Neutrophil (primary cell): ENCODE measurements around the gene KIFC3.

ENCODE experiments used
- H3K27ac ChIP-seq: fragments of 200-600 bp; sonication (generic); 2 replicates; pipeline ENCODE4 v1.5.1; 2016; ENCODE audit warnings: mild to moderate bottlenecking, moderate library complexity
- H3K27me3 ChIP-seq: fragments of 200-600 bp; sonication (generic); 2 replicates; pipeline ENCODE4 v1.6.0; 2016; ENCODE audit warnings: mild to moderate bottlenecking
- H3K36me3 ChIP-seq: fragments of 200-600 bp; sonication (generic); 2 replicates; pipeline ENCODE4 v1.5.1; 2017
- H3K4me1 ChIP-seq, 2 experiments: fragments of 200-600 bp in 1 of 2; sonication (generic) in 1 of 2; 1 replicate in 1 of 2; 2 replicates in 1 of 2; pipeline versions ENCODE4 v1.5.1 to v1.6.1; 2013 to 2016; ENCODE audit warnings: low read depth in 1 of 2, low read length in 1 of 2, mild to moderate bottlenecking in 1 of 2, moderate library complexity in 1 of 2; ENCODE audit not compliant: control insufficient read depth in 1 of 2, insufficient read depth in 1 of 2
- H3K4me3 ChIP-seq, 2 experiments: fragments of 200-600 bp in 1 of 2; sonication (generic) in 1 of 2; 1 replicate in 1 of 2; 2 replicates in 1 of 2; pipeline ENCODE4 v1.5.1; 2013 to 2016; ENCODE audit warnings: low read depth in 1 of 2, low read length in 1 of 2, mild to moderate bottlenecking in 1 of 2, moderate library complexity in 1 of 2
- H3K9me3 ChIP-seq: fragments of 200-600 bp; sonication (generic); 2 replicates; pipeline ENCODE4 v1.5.1; 2016
- CTCF ChIP-seq: fragments of 200-600 bp; sonication (generic); IDR thresholded peaks from 2 replicates; pipeline ENCODE4 v1.5.1; 2016; ENCODE audit warnings: antibody characterized with exemption

The KIFC3 gene

GRCh38 chr16:57803134-57803990 lies 1.1 kb upstream of the KIFC3 start:
- Histone ChIP-seq H3K9me3 (no peaks in the 10 kb centered on the region), H3K36me3 (no peaks in the 10 kb centered on the region), H3K27ac (no peak overlapping the region), H3K27me3 (peaks cover 91% of the 10 kb centered on the region), H3K4me1 (peaks cover 33 to 38% of the 10 kb centered on the region in 2 experiments), H3K4me3 (no peak overlapping the region)
- TF ChIP-seq CTCF = no peak

GRCh38 chr16:57801809-57802340 lies 416 bp downstream of the KIFC3 start:
- Histone ChIP-seq H3K27ac (no peak overlapping the region), H3K4me3 (peak overlapping the region in 1 of 2 experiments; percentile 32), H3K27me3 (peaks cover 98% of the 10 kb centered on the region), H3K9me3 (no peaks in the 10 kb centered on the region), H3K36me3 (no peaks in the 10 kb centered on the region), H3K4me1 (peaks cover 26 to 28% of the 10 kb centered on the region in 2 experiments)
- no peak for TF ChIP-seq CTCF

- peaks cover 92% of the 10 kb centered on the region for H3K27me3 ChIP-seq
- H3K4me3 ChIP-seq = no peak overlapping the region
- no peak for TF ChIP-seq CTCF
- no peaks in the 10 kb centered on the region for H3K36me3 ChIP-seq
- no peaks in the 10 kb centered on the region for H3K9me3 ChIP-seq
- H3K27ac ChIP-seq = no peak overlapping the region
- H3K4me1 ChIP-seq = peaks cover 26 to 28% of the 10 kb centered on the region in 2 experiments
Observed at GRCh38 chr16:57801098-57801808, 1.0 kb downstream of the KIFC3 start.

- peaks cover 26 to 28% of the 10 kb centered on the region in 2 experiments for H3K4me1 ChIP-seq
- H3K36me3 ChIP-seq = no peaks in the 10 kb centered on the region
- no peak overlapping the region for H3K4me3 ChIP-seq
- H3K27ac ChIP-seq = no peak overlapping the region
- TF ChIP-seq CTCF = no peak
- H3K9me3 ChIP-seq = no peaks in the 10 kb centered on the region
- peaks cover 85% of the 10 kb centered on the region for H3K27me3 ChIP-seq
Observed at GRCh38 chr16:57800200-57801097, 1.8 kb downstream of the KIFC3 start.

GRCh38 chr16:57799600-57800199 lies 2.6 kb downstream of the KIFC3 start:
- Histone ChIP-seq H3K36me3 (no peaks in the 10 kb centered on the region), H3K9me3 (no peaks in the 10 kb centered on the region), H3K4me1 (peaks cover 26 to 28% of the 10 kb centered on the region in 2 experiments), H3K4me3 (no peak overlapping the region), H3K27ac (no peak overlapping the region), H3K27me3 (peaks cover 78% of the 10 kb centered on the region)
- TF ChIP-seq CTCF = no peak
